ENCODE measurements around the gene PLPPR4. TPM values are rescaled to one million over a fixed set of nuclear protein-coding genes. Genes with fewer than 3 reads are reported as not detected.

The PLPPR4 gene
- total RNA-seq, 1 donor from 2014 or later: 0.15 TPM

- Mint-ChIP-seq H3K27me3 (ENCODE audit: unreplicated experiment) (peaks cover 9% of the 10 kb centered on the region), H3K27ac (ENCODE audit: unreplicated experiment) (no peak overlapping the region), H3K36me3 (ENCODE audit: low read depth, unreplicated experiment) (no peaks in the 10 kb centered on the region), H3K4me3 (ENCODE audit: unreplicated experiment) (peak overlapping the region; percentile 80), H3K4me1 (ENCODE audit: unreplicated experiment) (no peaks in the 10 kb centered on the region), H3K9me3 (ENCODE audit: unreplicated experiment) (no peaks in the 10 kb centered on the region)
- TF ChIP-seq CTCF (IDR thresholded peaks at IDR 0.05; ENCODE audit: unreplicated experiment): no peak
- DNase-seq (ENCODE audit: low spot score): no peak
Observed at GRCh38 chr1:99265124-99265523, 832 bp downstream of the PLPPR4 start.

GRCh38 chr1:99266726-99267125, 2.4 kb downstream of the PLPPR4 start:
- TF ChIP-seq CTCF (IDR thresholded peaks at IDR 0.05; ENCODE audit: unreplicated experiment): no peak
- Mint-ChIP-seq H3K36me3 (ENCODE audit: low read depth, unreplicated experiment) (no peaks in the 10 kb centered on the region), H3K4me1 (ENCODE audit: unreplicated experiment) (no peaks in the 10 kb centered on the region), H3K27me3 (ENCODE audit: unreplicated experiment) (peaks cover 9% of the 10 kb centered on the region), H3K4me3 (ENCODE audit: unreplicated experiment) (no peak overlapping the region), H3K9me3 (ENCODE audit: unreplicated experiment) (no peaks in the 10 kb centered on the region), H3K27ac (ENCODE audit: unreplicated experiment) (no peak overlapping the region)
- no peak for DNase-seq (ENCODE audit: low spot score)

GRCh38 chr1:99268021-99268420, 3.7 kb downstream of the PLPPR4 start:
- no peak overlapping the region for H3K4me3 Mint-ChIP-seq (ENCODE audit: unreplicated experiment)
- DNase-seq (ENCODE audit: low spot score): no peak
- no peaks in the 10 kb centered on the region for H3K9me3 Mint-ChIP-seq (ENCODE audit: unreplicated experiment)
- H3K36me3 Mint-ChIP-seq (ENCODE audit: low read depth, unreplicated experiment): no peaks in the 10 kb centered on the region
- TF ChIP-seq CTCF (IDR thresholded peaks at IDR 0.05; ENCODE audit: unreplicated experiment): no peak
- no peak overlapping the region for H3K27ac Mint-ChIP-seq (ENCODE audit: unreplicated experiment)
- no peaks in the 10 kb centered on the region for H3K4me1 Mint-ChIP-seq (ENCODE audit: unreplicated experiment)
- peaks cover 5% of the 10 kb centered on the region for H3K27me3 Mint-ChIP-seq (ENCODE audit: unreplicated experiment)

GRCh38 chr1:99269321-99269720, 5.0 kb downstream of the PLPPR4 start:
- H3K4me3 Mint-ChIP-seq (ENCODE audit: unreplicated experiment): no peak overlapping the region
- TF ChIP-seq CTCF (IDR thresholded peaks at IDR 0.05; ENCODE audit: unreplicated experiment): no peak
- no peaks in the 10 kb centered on the region for H3K4me1 Mint-ChIP-seq (ENCODE audit: unreplicated experiment)
- no peak overlapping the region for H3K27ac Mint-ChIP-seq (ENCODE audit: unreplicated experiment)
- H3K27me3 Mint-ChIP-seq (ENCODE audit: unreplicated experiment): peaks cover 4% of the 10 kb centered on the region
- no peak for DNase-seq (ENCODE audit: low spot score)
- H3K9me3 Mint-ChIP-seq (ENCODE audit: unreplicated experiment): no peaks in the 10 kb centered on the region
- no peaks in the 10 kb centered on the region for H3K36me3 Mint-ChIP-seq (ENCODE audit: low read depth, unreplicated experiment)

- Mint-ChIP-seq H3K4me1 (ENCODE audit: unreplicated experiment) (no peaks in the 10 kb centered on the region), H3K4me3 (ENCODE audit: unreplicated experiment) (no peak overlapping the region), H3K27me3 (ENCODE audit: unreplicated experiment) (no peaks in the 10 kb centered on the region), H3K9me3 (ENCODE audit: unreplicated experiment) (no peaks in the 10 kb centered on the region), H3K27ac (ENCODE audit: unreplicated experiment) (no peak overlapping the region), H3K36me3 (ENCODE audit: low read depth, unreplicated experiment) (no peaks in the 10 kb centered on the region)
- no peak for TF ChIP-seq CTCF (IDR thresholded peaks at IDR 0.05; ENCODE audit: unreplicated experiment)
- DNase-seq (ENCODE audit: low spot score): no peak
Observed at GRCh38 chr1:99270646-99271045, 6.4 kb downstream of the PLPPR4 start.

Data from endothelial cell (in vitro differentiated cells).